GM18909 (cell line): ENCODE measurements around the gene IRF9.

Source experiments
- ATAC-seq: cut with Tn5 transposase; IDR thresholded peaks from one replicate; pipeline ENCODE4 v1.9.1; 2021; ENCODE audit warnings: mild to moderate bottlenecking; ENCODE audit not compliant: unreplicated experiment, poor library complexity

Gene IRF9

GRCh38 chr14:24160850-24161804, at the start of gene IRF9:
IRF9 (plus strand) TSS chr14:24161265; CDS start chr14:24162145, 880 bp downstream.
- peak; percentile 86 for ATAC-seq

- ATAC-seq = peak; percentile 0
These were observed 47.7 kb upstream of the IRF9 start for GRCh38 chr14:24113379-24113800.

GRCh38 chr14:24113801-24114531, 47.1 kb upstream of the IRF9 start:
- ATAC-seq = peak; percentile 37

- peak; percentile 87 for ATAC-seq
These were observed 46.3 kb upstream of the IRF9 start, which contains the start of the genes DCAF11 and NRL for GRCh38 chr14:24114532-24115421. DCAF11 (plus strand) TSS chr14:24114777; CDS start chr14:24115595, 818 bp downstream. NRL (minus strand) TSS chr14:24114949; CDS start chr14:24082848, 32,101 bp downstream.

GRCh38 chr14:24115422-24116127, 45.5 kb upstream of the IRF9 start:
- no peak for ATAC-seq

GRCh38 chr14:24116128-24116814, 44.8 kb upstream of the IRF9 start:
- no peak for ATAC-seq

GRCh38 chr14:24117179-24117578, 43.9 kb upstream of the IRF9 start:
- no peak for ATAC-seq

GRCh38 chr14:24119691-24120090, 41.4 kb upstream of the IRF9 start:
- ATAC-seq = no peak

GRCh38 chr14:24121210-24121609, 39.9 kb upstream of the IRF9 start:
- ATAC-seq = no peak

GRCh38 chr14:24122416-24122815, 38.6 kb upstream of the IRF9 start:
- ATAC-seq = no peak

- no peak for ATAC-seq
These were observed 38.2 kb upstream of the IRF9 start for GRCh38 chr14:24122898-24123297.

- ATAC-seq = peak; percentile 53
These were observed 37.3 kb upstream of the IRF9 start for GRCh38 chr14:24123424-24124417.

- no peak for ATAC-seq
These were observed 34.1 kb upstream of the IRF9 start for GRCh38 chr14:24126939-24127338.

- ATAC-seq = no peak
These were observed 33.4 kb upstream of the IRF9 start for GRCh38 chr14:24127673-24128072.

- no peak for ATAC-seq
These were observed 31.6 kb upstream of the IRF9 start for GRCh38 chr14:24129410-24129998.

- no peak for ATAC-seq
These were observed 30.7 kb upstream of the IRF9 start, which contains the start of gene FITM1 for GRCh38 chr14:24130380-24130716. FITM1 (plus strand) TSS chr14:24130659; CDS start chr14:24131564, 905 bp downstream.
